Stimulated activated CD8-positive, alpha-beta memory T cell treated with anti-CD3 and anti-CD28 coated beads, Interleukin-12 subunit alpha, Interleukin-12 subunit beta, amount 100 ng/mL, for 1 hour (primary cell): ENCODE results near the gene ZNF28.
"Not testable (repeated sequence)": the region's sequence is repeated elsewhere in the genome, so short reads cannot be mapped to it uniquely, and the experiment has no call there.

Source experiments
- DNase-seq: peaks from one replicate; pipeline ENCODE4 v3.0.0-alpha.2; 2020; ENCODE audit warnings: low read depth

The ZNF28 gene

DNA sequence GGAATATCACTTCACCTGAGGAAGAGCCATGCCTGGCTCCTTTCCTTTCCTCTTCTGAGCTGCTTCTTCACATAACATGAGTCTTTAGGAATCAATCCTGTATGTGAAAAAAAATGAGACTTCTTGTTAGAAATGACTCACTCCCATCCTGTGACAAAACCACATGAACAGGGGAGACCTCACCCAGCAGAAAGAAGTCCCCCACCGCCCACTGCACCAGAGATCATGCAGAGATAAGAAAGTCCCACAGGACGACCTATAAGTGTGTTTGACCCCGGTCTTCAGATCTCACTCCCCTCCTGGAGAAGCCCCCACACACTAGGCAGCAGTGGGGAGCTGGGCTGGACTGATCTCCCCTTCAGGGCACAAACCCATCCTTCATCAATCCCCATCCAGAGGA lies 42.6 kb downstream of the ZNF28 start:
- no peak for DNase-seq

GRCh38 chr19:52756447-52756846 lies 65.0 kb downstream of the ZNF28 start:
- DNase-seq, result not testable (repeated sequence)

GRCh38 chr19:52749780-52750179 lies 71.7 kb downstream of the ZNF28 start:
- no peak for DNase-seq

GRCh38 chr19:52748336-52748950 lies 73.0 kb downstream of the ZNF28 start:
- DNase-seq, result no peak
